Thyroid gland (tissue), 4 donors: ENCODE measurements around the gene ACAP1.

ENCODE experiments used
- POLR2A ChIP-seq, 2 donors: fragments of 450-650 bp; IDR thresholded peaks; one replicate each; pipeline ENCODE4 v1.6.1; 2017; ENCODE audit warnings: antibody characterized with exemption in 2 of 2, mild to moderate bottlenecking in 2 of 2, moderate library complexity in 1 of 2
- TF ChIP-seq, protein P1 (sequence below), 6 experiments: fragments of 200-600 bp in 3 of 6; fragments of 450-650 bp in 3 of 6; sonication (generic) in 3 of 6; IDR thresholded peaks; one replicate each; pipeline ENCODE4 v1.5.1; 2016 to 2019; ENCODE audit warnings: antibody characterized with exemption in 6 of 6, mild to moderate bottlenecking in 2 of 6, inconsistent platforms in 1 of 6, moderate library complexity in 1 of 6

DNA sequence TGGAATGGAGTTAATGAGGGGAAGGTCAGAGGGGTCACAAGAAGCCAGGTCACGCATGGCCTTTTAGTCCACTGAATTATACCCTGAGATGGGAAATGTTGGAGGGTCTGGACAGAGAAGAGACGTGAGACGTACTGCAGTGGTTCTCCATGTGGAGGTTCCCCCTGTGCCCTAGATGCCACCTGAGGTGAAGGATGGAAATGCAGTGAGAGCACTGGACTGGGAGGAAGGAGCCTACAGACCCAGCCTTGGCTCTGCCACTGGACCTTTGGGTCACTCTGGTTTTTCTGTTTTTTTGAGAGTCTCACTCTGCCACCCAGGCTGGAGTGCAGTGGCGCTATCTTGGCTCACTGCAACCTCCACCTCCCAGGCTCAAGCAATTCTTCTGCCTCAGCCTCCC, 59.8 kb downstream of the ACAP1 start:
- TF ChIP-seq, protein P1, sequence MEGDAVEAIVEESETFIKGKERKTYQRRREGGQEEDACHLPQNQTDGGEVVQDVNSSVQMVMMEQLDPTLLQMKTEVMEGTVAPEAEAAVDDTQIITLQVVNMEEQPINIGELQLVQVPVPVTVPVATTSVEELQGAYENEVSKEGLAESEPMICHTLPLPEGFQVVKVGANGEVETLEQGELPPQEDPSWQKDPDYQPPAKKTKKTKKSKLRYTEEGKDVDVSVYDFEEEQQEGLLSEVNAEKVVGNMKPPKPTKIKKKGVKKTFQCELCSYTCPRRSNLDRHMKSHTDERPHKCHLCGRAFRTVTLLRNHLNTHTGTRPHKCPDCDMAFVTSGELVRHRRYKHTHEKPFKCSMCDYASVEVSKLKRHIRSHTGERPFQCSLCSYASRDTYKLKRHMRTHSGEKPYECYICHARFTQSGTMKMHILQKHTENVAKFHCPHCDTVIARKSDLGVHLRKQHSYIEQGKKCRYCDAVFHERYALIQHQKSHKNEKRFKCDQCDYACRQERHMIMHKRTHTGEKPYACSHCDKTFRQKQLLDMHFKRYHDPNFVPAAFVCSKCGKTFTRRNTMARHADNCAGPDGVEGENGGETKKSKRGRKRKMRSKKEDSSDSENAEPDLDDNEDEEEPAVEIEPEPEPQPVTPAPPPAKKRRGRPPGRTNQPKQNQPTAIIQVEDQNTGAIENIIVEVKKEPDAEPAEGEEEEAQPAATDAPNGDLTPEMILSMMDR (IDR thresholded peaks at IDR 0.05): no peak
- TF ChIP-seq POLR2A (IDR thresholded peaks at IDR 0.05): no peak
